ENCODE data around the gene RASD2.
A peak's percentile ranks its signal among the peaks of the same experiment; 100 is the strongest.

RASD2 gene

DNA sequence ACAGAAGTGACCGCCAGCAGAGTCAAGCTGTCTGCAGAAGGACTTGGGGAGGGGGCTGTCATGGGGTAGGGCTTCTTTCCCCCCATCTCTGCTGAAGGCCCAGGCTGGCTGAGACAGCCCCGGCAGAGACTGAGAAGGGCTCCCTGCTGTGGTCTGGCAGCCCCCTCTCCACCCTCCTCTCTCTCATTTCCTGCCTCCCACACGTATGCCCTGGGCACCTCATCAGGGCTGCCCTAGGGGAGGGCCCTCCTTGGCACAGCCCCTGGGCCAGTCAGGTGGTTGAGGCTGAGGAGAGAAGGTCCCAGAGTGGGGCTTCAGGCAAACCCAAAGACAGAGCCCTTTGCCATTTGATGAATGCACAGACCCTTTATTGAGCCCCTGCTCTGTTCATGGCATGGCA is 3.6 kb downstream of the RASD2 start:
- TF ChIP-seq POLR2AphosphoS5 (IDR thresholded peaks at IDR 0.05; ENCODE audit: low read depth, low read length) (no peak), TAF1 (IDR thresholded peaks at IDR 0.05; ENCODE audit: borderline replicate concordance, low read depth, low read length) (no peak), POLR2A (IDR thresholded peaks at IDR 0.05; ENCODE audit: low read depth, low read length) (no peak)
- DNase-seq (ENCODE audit: insufficient read length) (no peak), FAIRE-seq (no peak)

DNA sequence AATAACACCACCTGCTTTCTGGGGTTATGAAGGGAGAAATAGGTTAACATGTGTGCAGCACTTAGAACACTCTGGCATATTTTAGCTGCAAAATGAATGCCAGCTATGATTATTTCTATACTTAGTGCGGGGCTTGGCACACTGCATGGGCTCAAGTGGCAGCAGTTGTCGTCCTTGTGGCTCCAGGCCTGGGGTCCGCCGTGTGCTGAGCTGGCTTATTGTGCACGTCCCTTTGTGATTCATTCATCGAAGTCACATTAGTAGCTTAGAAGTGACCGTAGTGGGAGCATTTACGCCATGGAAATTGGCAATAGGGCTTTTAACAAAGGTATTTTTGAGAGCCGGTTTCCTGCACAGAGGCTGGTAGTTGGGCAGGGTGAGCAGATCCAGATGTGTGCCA is 4.2 kb downstream of the RASD2 start:
- no peak for FAIRE-seq
- TF ChIP-seq POLR2A (IDR thresholded peaks at IDR 0.05; ENCODE audit: low read depth, low read length) (no peak), TAF1 (IDR thresholded peaks at IDR 0.05; ENCODE audit: borderline replicate concordance, low read depth, low read length) (no peak), POLR2AphosphoS5 (IDR thresholded peaks at IDR 0.05; ENCODE audit: low read depth, low read length) (no peak)
- DNase-seq (ENCODE audit: insufficient read length): no peak

DNA sequence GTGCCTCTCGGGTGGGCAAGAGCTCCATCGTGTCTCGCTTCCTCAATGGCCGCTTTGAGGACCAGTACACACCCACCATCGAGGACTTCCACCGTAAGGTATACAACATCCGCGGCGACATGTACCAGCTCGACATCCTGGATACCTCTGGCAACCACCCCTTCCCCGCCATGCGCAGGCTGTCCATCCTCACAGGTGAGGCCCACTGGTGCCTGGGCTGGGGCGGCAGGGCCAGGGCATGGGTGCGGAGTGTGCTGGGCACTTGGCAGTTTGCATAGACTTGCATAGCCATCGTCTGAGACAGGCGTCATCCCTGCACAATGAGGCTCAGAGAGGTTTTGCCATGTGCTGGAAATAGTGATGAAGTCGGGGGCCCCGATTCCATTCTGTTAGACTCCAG is 6.3 kb downstream of the RASD2 start:
- DNase-seq (ENCODE audit: insufficient read length) (no peak), FAIRE-seq (no peak)
- TF ChIP-seq POLR2A (IDR thresholded peaks at IDR 0.05; ENCODE audit: low read depth, low read length) (no peak), POLR2AphosphoS5 (IDR thresholded peaks at IDR 0.05; ENCODE audit: low read depth, low read length) (no peak), TAF1 (IDR thresholded peaks at IDR 0.05; ENCODE audit: borderline replicate concordance, low read depth, low read length) (no peak)

DNA sequence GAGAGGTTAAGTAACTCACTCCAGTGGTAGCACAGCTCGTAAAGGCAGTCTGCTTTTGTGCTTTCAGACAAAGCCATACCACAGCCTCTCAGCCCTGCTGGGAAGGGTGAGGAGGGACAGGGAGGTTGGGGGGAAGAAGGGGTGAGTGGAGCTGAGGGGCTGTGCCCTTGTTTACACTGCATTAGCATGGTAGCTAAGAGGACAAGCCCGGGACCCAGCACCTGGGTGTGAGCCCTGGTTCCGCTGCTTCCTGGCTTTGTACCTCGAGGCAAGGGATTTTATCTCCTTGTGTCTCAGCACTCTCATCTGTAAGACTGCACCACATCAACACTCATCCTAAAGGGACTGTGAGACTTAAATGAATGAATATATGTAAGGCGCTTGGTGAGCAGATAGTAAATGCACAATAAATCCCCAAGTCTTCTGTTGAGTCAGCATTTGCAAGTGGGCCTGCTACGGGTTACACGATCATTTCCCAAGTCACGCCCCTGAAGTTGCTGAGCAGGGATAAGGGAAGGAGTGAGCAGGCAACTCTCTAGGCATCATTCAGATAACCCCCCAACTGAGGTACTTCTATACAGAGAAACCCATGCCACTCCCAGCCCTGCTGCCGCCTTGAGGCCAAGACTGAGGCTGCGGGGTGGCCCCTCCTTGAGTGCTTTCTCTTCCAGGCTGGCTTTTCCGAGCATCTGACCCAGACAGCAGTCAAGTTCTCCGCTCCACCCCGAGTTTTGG is 7.5 kb downstream of the RASD2 start:
- TF ChIP-seq POLR2A (IDR thresholded peaks at IDR 0.05; ENCODE audit: low read depth, low read length) (no peak), POLR2AphosphoS5 (IDR thresholded peaks at IDR 0.05; ENCODE audit: low read depth, low read length) (no peak), TAF1 (IDR thresholded peaks at IDR 0.05; ENCODE audit: borderline replicate concordance, low read depth, low read length) (no peak)
- FAIRE-seq: no peak
- no peak for DNase-seq (ENCODE audit: insufficient read length)

DNA sequence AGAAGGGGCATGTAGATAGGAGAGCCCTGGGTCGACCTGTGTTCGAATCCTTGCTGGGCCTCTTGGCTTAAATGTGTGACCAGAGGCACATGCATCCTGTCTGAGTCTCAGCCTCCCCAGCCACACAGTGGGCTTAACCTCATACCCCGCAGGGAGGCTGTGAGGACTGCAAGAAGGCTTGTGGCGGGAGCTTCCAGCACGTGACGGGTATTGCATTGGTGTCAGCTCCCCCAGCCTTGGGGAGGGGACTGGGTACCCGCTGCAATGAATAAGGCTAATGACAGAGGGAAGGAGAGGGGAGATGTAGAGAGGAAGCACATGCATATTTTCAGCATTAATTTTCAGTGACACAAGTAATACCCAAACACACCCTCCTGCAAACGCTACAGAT is 8.1 kb downstream of the RASD2 start:
- no peak for FAIRE-seq
- no peak for TF ChIP-seq POLR2AphosphoS5 (IDR thresholded peaks at IDR 0.05; ENCODE audit: low read depth, low read length)
- no peak for TF ChIP-seq POLR2A (IDR thresholded peaks at IDR 0.05; ENCODE audit: low read depth, low read length)
- TF ChIP-seq TAF1 (IDR thresholded peaks at IDR 0.05; ENCODE audit: borderline replicate concordance, low read depth, low read length): no peak
- no peak for DNase-seq (ENCODE audit: insufficient read length)

DNA sequence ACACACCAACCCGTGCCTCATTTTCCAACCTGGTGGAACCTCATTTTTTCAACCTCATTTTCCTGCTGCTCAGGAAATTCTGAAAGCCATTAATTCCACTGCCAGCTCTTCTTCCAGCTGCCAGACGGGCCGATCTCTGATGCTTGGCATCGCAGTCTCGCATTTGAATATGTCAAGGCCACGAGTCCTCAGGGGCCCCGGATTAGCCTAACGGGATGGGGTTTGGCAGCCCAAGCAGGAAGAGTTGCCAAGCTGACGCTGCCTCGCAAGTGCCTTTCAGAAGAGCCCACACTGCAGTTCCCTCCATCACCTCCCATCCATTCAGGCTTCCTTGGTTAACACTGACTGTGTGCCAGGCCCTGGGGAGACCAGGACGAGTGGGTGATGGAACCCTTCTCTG is 8.7 kb downstream of the RASD2 start:
- FAIRE-seq (no peak), DNase-seq (ENCODE audit: insufficient read length) (no peak)
- no peak for TF ChIP-seq POLR2A (IDR thresholded peaks at IDR 0.05; ENCODE audit: low read depth, low read length)
- no peak for TF ChIP-seq POLR2AphosphoS5 (IDR thresholded peaks at IDR 0.05; ENCODE audit: low read depth, low read length)
- TF ChIP-seq TAF1 (IDR thresholded peaks at IDR 0.05; ENCODE audit: borderline replicate concordance, low read depth, low read length): no peak

DNA sequence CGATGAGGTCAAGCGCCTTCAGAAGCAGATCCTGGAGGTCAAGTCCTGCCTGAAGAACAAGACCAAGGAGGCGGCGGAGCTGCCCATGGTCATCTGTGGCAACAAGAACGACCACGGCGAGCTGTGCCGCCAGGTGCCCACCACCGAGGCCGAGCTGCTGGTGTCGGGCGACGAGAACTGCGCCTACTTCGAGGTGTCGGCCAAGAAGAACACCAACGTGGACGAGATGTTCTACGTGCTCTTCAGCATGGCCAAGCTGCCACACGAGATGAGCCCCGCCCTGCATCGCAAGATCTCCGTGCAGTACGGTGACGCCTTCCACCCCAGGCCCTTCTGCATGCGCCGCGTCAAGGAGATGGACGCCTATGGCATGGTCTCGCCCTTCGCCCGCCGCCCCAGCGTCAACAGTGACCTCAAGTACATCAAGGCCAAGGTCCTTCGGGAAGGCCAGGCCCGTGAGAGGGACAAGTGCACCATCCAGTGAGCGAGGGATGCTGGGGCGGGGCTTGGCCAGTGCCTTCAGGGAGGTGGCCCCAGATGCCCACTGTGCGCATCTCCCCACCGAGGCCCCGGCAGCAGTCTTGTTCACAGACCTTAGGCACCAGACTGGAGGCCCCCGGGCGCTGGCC is 11.0 kb downstream of the RASD2 start:
- TF ChIP-seq TAF1 (IDR thresholded peaks at IDR 0.05; ENCODE audit: borderline replicate concordance, low read depth, low read length) (no peak), POLR2A (IDR thresholded peaks at IDR 0.05; ENCODE audit: low read depth, low read length) (no peak), POLR2AphosphoS5 (IDR thresholded peaks at IDR 0.05; ENCODE audit: low read depth, low read length) (no peak)
- FAIRE-seq: no peak
- no peak for DNase-seq (ENCODE audit: insufficient read length)

DNA sequence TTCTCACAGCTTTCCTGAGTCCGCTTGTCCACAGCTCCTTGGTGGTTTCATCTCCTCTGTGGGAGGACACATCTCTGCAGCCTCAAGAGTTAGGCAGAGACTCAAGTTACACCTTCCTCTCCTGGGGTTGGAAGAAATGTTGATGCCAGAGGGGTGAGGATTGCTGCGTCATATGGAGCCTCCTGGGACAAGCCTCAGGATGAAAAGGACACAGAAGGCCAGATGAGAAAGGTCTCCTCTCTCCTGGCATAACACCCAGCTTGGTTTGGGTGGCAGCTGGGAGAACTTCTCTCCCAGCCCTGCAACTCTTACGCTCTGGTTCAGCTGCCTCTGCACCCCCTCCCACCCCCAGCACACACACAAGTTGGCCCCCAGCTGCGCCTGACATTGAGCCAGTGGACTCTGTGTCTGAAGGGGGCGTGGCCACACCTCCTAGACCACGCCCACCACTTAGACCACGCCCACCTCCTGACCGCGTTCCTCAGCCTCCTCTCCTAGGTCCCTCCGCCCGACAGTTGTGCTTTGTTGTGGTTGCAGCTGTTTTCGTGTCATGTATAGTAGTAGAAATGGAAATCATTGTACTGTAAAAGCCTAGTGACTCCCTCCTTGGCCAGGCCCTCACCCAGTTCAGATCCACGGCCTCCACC is 11.7 kb downstream of the RASD2 start:
- DNase-seq (ENCODE audit: insufficient read length): peak; percentile 81
- TF ChIP-seq TAF1 (IDR thresholded peaks at IDR 0.05; ENCODE audit: borderline replicate concordance, low read depth, low read length): no peak
- no peak for TF ChIP-seq POLR2A (IDR thresholded peaks at IDR 0.05; ENCODE audit: low read depth, low read length)
- TF ChIP-seq POLR2AphosphoS5 (IDR thresholded peaks at IDR 0.05; ENCODE audit: low read depth, low read length): no peak
- peak; percentile 67 for FAIRE-seq

DNA sequence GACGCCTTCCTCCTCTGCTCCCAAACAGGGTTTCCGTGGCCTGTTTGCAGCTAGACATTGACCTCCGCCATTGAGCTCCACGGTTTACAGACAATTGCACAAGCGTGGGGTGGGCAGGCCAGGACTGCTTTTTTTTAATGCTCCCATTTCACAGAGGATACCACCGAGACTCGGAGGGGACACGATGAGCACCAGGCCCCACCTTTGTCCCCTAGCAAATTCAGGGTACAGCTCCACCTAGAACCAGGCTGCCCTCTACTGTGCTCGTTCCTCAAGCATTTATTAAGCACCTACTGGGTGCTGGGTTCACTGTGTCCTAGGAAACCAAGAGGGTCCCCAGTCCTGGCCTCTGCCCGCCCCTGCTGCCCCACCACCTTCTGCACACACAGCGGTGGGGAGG is 12.2 kb downstream of the RASD2 start:
- FAIRE-seq (no peak), DNase-seq (ENCODE audit: insufficient read length) (no peak)
- TF ChIP-seq TAF1 (IDR thresholded peaks at IDR 0.05; ENCODE audit: borderline replicate concordance, low read depth, low read length): no peak
- TF ChIP-seq POLR2A (IDR thresholded peaks at IDR 0.05; ENCODE audit: low read depth, low read length): no peak
- TF ChIP-seq POLR2AphosphoS5 (IDR thresholded peaks at IDR 0.05; ENCODE audit: low read depth, low read length): no peak

DNA sequence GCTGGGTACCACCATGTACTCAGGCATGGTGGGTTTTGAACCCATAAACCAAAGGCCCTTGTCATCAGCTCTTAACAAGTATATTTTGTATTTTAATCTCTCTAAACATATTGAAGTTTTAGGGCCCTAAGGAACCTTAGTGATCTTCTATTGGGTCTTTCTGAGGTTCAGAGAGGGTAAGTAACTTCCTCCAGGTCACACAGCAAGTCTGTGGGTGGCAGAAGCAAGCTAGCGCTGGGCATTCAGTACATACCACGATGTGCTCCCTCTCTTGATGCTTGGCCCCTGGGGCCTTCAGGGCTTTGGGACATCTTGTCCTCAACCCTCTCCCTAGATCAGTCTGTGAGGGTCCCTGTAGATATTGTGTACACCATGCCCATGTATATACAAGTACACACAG is 12.7 kb downstream of the RASD2 start:
- FAIRE-seq: no peak
- TF ChIP-seq POLR2A (IDR thresholded peaks at IDR 0.05; ENCODE audit: low read depth, low read length): no peak
- no peak for TF ChIP-seq TAF1 (IDR thresholded peaks at IDR 0.05; ENCODE audit: borderline replicate concordance, low read depth, low read length)
- TF ChIP-seq POLR2AphosphoS5 (IDR thresholded peaks at IDR 0.05; ENCODE audit: low read depth, low read length): no peak
- DNase-seq (ENCODE audit: insufficient read length): no peak

DNA sequence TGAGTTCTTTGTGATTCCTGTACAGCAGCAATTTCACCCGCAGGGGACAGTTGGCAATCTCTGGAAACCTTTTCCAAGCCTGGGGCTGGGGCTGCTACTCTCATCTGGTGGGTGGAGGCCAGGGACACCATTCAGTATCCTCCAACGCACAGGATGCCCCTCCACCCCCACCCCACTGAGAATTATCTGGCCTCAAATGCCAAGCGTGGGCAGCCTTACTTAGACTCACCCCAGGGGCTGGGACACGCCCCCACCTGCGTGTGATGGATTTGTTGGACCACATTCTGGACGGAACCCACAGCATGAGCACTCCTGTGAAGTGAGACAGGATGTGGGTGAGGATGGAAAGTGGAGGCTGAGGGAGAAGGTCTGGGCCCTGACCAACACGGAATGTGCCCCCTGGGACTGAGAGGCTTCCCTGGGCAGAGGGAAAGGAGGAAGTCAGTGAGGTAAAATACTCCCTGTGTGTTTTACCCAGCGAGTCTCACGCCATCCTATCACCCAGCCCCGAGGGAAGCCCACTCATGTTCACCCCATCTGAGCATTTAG is 13.7 kb downstream of the RASD2 start:
- no peak for TF ChIP-seq POLR2A (IDR thresholded peaks at IDR 0.05; ENCODE audit: low read depth, low read length)
- TF ChIP-seq TAF1 (IDR thresholded peaks at IDR 0.05; ENCODE audit: borderline replicate concordance, low read depth, low read length): no peak
- TF ChIP-seq POLR2AphosphoS5 (IDR thresholded peaks at IDR 0.05; ENCODE audit: low read depth, low read length): no peak
- FAIRE-seq (no peak), DNase-seq (ENCODE audit: insufficient read length) (no peak)
